ENCODE measurements around the gene ZMYND12.

The ZMYND12 gene

GRCh38 chr1:42386051-42386450 is 69.8 kb downstream of the ZMYND12 start:
- FAIRE-seq = no peak

GRCh38 chr1:42385283-42385682 is 70.5 kb downstream of the ZMYND12 start:
- no peak for FAIRE-seq

- FAIRE-seq = peak; percentile 30
Observed at GRCh38 chr1:42381280-42381673, 74.5 kb downstream of the ZMYND12 start.

GRCh38 chr1:42380586-42381279 is 75.1 kb downstream of the ZMYND12 start, which contains the start of gene RIMKLA:
TSS of gene RIMKLA (plus strand) at chr1:42380792. CDS start at chr1:42380935, 143 bp downstream.
- FAIRE-seq = no peak

Data from islet of Langerhans (tissue), 1 donor.